ENCODE results near the gene PLCH1. TPM values are rescaled to one million over a fixed set of nuclear protein-coding genes. Genes with fewer than 3 reads are reported as not detected.

Gene PLCH1
- total RNA-seq, 4 donors from 2014 or later: 1.4 to 7.0 (median 2.0) TPM

DNA sequence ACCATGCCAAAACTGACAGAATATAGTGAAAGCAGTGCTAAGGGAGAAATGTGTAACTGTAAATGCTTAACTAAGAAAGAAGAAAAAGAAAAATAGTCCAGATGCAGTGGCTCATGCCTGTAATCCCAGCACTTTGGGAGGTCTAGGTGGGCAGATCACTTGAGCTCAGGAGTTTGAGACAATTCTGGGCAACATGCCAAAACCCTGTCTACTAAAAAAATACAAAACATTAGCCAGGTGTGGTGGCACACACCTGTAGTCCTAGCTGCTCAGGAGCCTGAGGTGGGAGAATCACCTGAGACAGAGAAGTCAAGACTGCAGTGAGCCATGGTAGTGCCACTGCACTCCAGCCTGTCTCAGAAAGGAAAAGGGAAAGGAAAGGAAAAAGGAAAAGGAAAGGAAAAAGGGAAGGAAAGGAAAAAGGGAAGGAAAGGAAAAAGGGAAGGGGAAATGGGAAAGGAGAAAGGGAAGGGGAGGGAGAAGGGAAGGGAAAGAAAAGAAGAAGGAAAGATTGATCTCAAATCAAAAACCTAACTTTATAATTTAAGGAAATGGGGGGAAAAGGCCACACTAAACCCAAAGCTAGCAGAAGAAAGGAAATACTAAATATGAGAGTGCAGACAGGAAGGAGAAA lies 40.9 kb upstream of the PLCH1 start:
- Histone ChIP-seq H3K27ac (no peak overlapping the region), H3K4me3 (no peak overlapping the region), H3K4me1 (no peaks in the 10 kb centered on the region), H3K36me3 (peaks cover 0 to 43% (median 0%) of the 10 kb centered on the region in 3 donors), H3K27me3 (no peaks in the 10 kb centered on the region), H3K9me3 (peaks cover 0 to 21% (median 3%) of the 10 kb centered on the region in 4 donors)
- TF ChIP-seq POLR2A (IDR thresholded peaks at IDR 0.05) (no peak), EP300 (IDR thresholded peaks at IDR 0.05) (no peak), CTCF (IDR thresholded peaks at IDR 0.05) (no peak)
- no peak for DNase-seq (ENCODE audit: low spot score in 2 of 2)

DNA sequence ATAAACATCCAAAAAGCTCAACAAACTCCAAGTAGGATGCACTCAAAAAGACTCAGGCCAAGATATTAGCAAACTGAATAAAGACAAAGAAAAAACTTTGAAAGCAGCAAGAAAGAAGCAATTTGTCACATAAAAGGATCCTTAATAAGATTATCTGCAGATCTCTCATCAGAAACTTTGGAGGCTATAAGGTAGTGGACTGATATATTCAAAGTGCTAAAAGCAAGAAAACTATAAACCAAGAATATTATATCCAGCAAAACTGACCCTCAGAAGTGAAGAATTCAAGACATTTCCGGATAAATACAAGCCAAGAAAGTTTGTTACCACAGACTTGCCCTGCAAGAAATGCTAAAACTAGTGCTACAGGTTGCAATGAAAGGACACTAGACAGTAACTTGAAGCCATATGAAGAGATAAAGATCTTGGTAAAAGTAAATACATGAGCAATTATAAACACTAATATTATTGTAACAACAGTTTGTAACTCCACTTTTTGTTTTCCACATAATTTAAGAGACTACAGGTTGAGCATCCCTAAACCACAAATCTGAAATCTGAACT lies 37.6 kb upstream of the PLCH1 start:
- Histone ChIP-seq H3K4me3 (no peak overlapping the region), H3K27me3 (no peaks in the 10 kb centered on the region), H3K4me1 (no peaks in the 10 kb centered on the region), H3K36me3 (peaks cover 0 to 51% (median 0%) of the 10 kb centered on the region in 3 donors), H3K27ac (no peak overlapping the region), H3K9me3 (peaks cover 0 to 21% (median 3%) of the 10 kb centered on the region in 4 donors)
- WGBS, 2 donors: 96 to 100% methylated on average over 1 of the region's 1 CpG
- DNase-seq (ENCODE audit: low spot score in 2 of 2): no peak
- TF ChIP-seq POLR2A (IDR thresholded peaks at IDR 0.05) (no peak), EP300 (IDR thresholded peaks at IDR 0.05) (no peak), CTCF (IDR thresholded peaks at IDR 0.05) (no peak)

DNA sequence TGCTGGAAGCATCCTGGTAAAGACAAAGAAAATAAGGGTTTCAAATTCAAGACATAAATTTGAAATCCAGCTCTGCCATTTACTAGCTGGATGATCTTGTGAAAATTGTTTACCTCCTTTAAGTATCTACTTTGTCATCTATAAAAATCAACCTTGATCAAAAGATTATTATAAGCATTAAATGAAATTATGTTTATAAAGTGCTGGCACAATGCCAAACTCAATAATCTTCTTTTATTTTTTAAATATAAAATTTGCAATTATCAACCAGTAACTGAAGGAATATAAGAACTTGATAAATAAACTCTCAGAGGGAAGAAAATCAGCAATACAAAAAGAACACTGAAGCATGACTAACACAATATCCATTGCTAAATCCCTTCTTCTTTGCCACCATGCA lies 35.4 kb upstream of the PLCH1 start:
- H3K27ac ChIP-seq: no peak overlapping the region
- no peak overlapping the region for H3K4me3 ChIP-seq
- no peak for TF ChIP-seq EP300 (IDR thresholded peaks at IDR 0.05)
- TF ChIP-seq CTCF (IDR thresholded peaks at IDR 0.05): no peak
- TF ChIP-seq POLR2A (IDR thresholded peaks at IDR 0.05): no peak
- DNase-seq (ENCODE audit: low spot score in 2 of 2): no peak
- peaks cover 0 to 21% (median 3%) of the 10 kb centered on the region in 4 donors for H3K9me3 ChIP-seq
- no peaks in the 10 kb centered on the region for H3K4me1 ChIP-seq
- H3K27me3 ChIP-seq: no peaks in the 10 kb centered on the region
- peaks cover 0 to 53% (median 0%) of the 10 kb centered on the region in 3 donors for H3K36me3 ChIP-seq

- Histone ChIP-seq H3K36me3 (peaks cover 0 to 58% (median 0%) of the 10 kb centered on the region in 3 donors), H3K4me1 (no peaks in the 10 kb centered on the region), H3K9me3 (peaks cover 0 to 20% (median 3%) of the 10 kb centered on the region in 4 donors), H3K4me3 (no peak overlapping the region), H3K27me3 (no peaks in the 10 kb centered on the region), H3K27ac (no peak overlapping the region)
- TF ChIP-seq POLR2A (IDR thresholded peaks at IDR 0.05) (no peak), CTCF (IDR thresholded peaks at IDR 0.05) (no peak), EP300 (IDR thresholded peaks at IDR 0.05) (no peak)
- DNase-seq (ENCODE audit: low spot score in 2 of 2): no peak
Observed at GRCh38 chr3:155778462-155778861, 33.6 kb upstream of the PLCH1 start.

- 94 to 100% methylated on average over 1 of the region's 1 CpG for WGBS, 2 donors
- H3K36me3 ChIP-seq: peaks cover 0 to 50% (median 3%) of the 10 kb centered on the region in 3 donors
- no peaks in the 10 kb centered on the region for H3K27me3 ChIP-seq
- TF ChIP-seq POLR2A (IDR thresholded peaks at IDR 0.05) (no peak), CTCF (IDR thresholded peaks at IDR 0.05) (no peak), EP300 (IDR thresholded peaks at IDR 0.05) (no peak)
- H3K4me3 ChIP-seq: no peak overlapping the region
- no peak for DNase-seq (ENCODE audit: low spot score in 2 of 2)
- no peaks in the 10 kb centered on the region for H3K4me1 ChIP-seq
- H3K27ac ChIP-seq: no peak overlapping the region
- peaks cover 0 to 7% (median 2%) of the 10 kb centered on the region in 4 donors for H3K9me3 ChIP-seq
Observed at GRCh38 chr3:155772801-155773200, 27.9 kb upstream of the PLCH1 start.

Measured in tibial nerve (tissue), 4 donors.